ENCODE results near the gene AIMP2. TPM values are rescaled to one million over a fixed set of nuclear protein-coding genes. Genes with fewer than 3 reads are reported as not detected.
"Not testable (repeated sequence)": the region's sequence is repeated elsewhere in the genome, so short reads cannot be mapped to it uniquely, and the experiment has no call there.

The AIMP2 gene
- total RNA-seq (2014; rRNA removed) (62.3 and 68.4 TPM in 2 replicates), Bru-seq, nascent RNA (percentile 82 among the genes with signal in this experiment), BruChase-seq, experiment 1, labeled RNA remaining after a 6-hour chase (percentile 82 among the genes with signal in this experiment), BruChase-seq, experiment 2, labeled RNA remaining after a 2-hour chase (percentile 76 among the genes with signal in this experiment)
- long read RNA-seq, transcript AIMP2-201 (4 exons, 1,225 nt): major isoform, 36 of 70 reads
- long read RNA-seq, partial matches to known transcripts: 4 of 70 reads
- long read RNA-seq, other reads (novel, unspliced or antisense): 28 of 70 reads

DNA sequence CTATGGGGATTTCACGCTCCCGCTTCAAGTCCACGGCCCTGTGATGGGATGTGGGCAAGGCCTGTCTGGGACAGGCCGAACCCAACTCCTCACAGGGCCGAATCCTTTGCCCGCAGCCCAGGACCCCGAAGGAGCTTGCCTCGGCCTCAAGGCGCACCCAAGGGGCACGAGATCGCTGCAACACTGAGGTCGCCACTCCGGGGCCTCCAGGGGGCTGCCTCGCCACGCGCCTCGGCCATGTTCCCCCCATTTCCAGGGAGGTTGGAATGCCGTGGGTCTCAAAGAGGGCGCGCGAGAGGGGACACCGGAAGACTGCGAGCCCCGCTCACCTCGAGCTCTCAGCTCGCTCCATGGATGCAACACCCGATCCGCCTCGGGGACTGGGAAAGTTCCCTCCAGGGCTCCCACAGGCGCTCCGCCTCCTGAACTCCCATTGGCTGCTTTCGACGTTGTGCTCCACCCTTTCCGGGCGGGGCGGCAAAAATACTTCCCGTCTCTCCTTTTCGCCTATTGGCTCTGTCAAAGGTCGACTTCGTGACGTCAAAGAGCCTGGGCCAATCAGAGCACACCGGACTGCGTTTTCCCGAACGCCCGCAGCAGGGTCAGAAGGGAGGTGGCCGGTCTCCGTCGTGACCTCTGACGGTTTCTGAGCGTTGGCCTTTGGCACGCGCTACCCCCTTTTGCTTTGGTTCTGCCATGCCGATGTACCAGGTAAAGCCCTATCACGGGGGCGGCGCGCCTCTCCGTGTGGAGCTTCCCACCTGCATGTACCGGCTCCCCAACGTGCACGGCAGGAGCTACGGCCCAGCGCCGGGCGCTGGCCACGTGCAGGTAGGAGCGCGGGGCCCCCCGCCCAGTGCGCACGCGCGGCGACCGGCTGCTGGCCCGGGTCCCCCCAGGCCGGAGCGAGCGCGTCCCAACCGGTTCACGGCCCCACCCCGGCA lies at the start of gene AIMP2, which contains the start of gene PMS2:
TSS of gene AIMP2 (plus strand) at position 605 of the 944 bp plus-strand sequence. CDS start at position 697, 92 bp downstream.
TSS of gene PMS2 (minus strand) at position 382 of the 944 bp plus-strand sequence. CDS start at position 352, 30 bp downstream.
- DNase-seq (peak; percentile 98), ATAC-seq (peak; percentile 93)
- H2AFZ ChIP-seq (ENCODE audit: low read length): peak within 1 kb of the TSS; percentile 71
- H3K27ac ChIP-seq (ENCODE audit: low read length): peak within 1 kb of the TSS; percentile 78
- peaks cover 4% of the 10 kb centered on the region; the same call in 1 of the 2 replicates for H3K4me1 ChIP-seq (ENCODE audit: insufficient read depth, low read length)
- H3K4me3 ChIP-seq (ENCODE audit: low read length): peak within 1 kb of the TSS; percentile 88
- intact Hi-C loops (cut with micrococcal nuclease): no loop called here
- no peaks in the 10 kb centered on the region for H3K9me3 ChIP-seq (ENCODE audit: low read length)
- H3K27me3 ChIP-seq (ENCODE audit: low read length): no peaks in the 10 kb centered on the region
- H3K36me3 ChIP-seq (ENCODE audit: low read depth, low read length): peaks cover 9% of the 10 kb centered on the region
- H3K9ac ChIP-seq (ENCODE audit: low read length): peak within 1 kb of the TSS; percentile 91
- H4K20me1 ChIP-seq (ENCODE audit: low read length): no peaks in the 10 kb centered on the region
- no peaks in the 10 kb centered on the region for H3K9me2 ChIP-seq (replicated peaks; ENCODE audit: low read length)
- no peaks in the 10 kb centered on the region for H3F3A ChIP-seq (ENCODE audit: low read length, unreplicated experiment)
- POLR2A ChIA-PET (ENCODE audit: unreplicated experiment): interaction anchor here (0.7 kb wide), 2 partner anchors 16 to 18 kb away, joined by 3 to 7 read pairs; no protein-coding TSS in a partner anchor
- BruUV-seq (replicated peaks): TSS peak; percentile 80
- peak within 1 kb of the TSS; percentile 97 for H3K4me2 ChIP-seq (ENCODE audit: low read length)
- H3K79me2 ChIP-seq (ENCODE audit: low read length): peaks cover 53% of the 10 kb centered on the region
- CTCF ChIA-PET: no interaction called here
- TF ChIP-seq EZH2phosphoT487 (IDR thresholded peaks at IDR 0.05; ENCODE audit: borderline replicate concordance, low read length) (no peak), EZH2 (IDR thresholded peaks at IDR 0.05; ENCODE audit: low read length, unreplicated experiment) (no peak), CTCF (conservative IDR thresholded peaks at IDR 0.05; ENCODE audit: low read depth, low read length) (no peak)

DNA sequence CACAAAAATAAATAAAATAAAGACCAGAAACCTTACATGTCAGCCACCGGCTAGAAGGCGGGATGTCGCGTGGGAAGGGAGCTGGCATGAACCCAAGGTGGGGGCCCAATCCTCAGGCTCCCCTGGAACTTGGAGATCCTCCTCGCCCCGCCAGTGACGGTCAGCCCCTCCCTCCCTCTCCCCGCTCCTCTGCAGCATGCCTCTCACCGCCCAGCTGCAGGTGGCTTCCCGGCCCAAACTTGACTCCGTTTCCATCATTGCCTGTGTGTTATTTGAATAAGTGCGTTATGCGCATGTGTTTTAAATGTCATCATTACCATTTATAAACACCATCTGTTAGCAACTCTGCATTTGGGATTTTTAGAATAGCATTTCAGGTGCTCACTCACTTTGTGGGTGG lies 45.9 kb upstream of the AIMP2 start:
- DNase-seq; H3K4me2 ChIP-seq (ENCODE audit: low read length); H3K9me3 ChIP-seq (ENCODE audit: low read length); intact Hi-C loops (cut with micrococcal nuclease); BruUV-seq (replicated peaks); H3K27ac ChIP-seq (ENCODE audit: low read length); POLR2A ChIA-PET (ENCODE audit: unreplicated experiment); CTCF ChIA-PET; H3K36me3 ChIP-seq (ENCODE audit: low read depth, low read length); ATAC-seq; H3K9me2 ChIP-seq (replicated peaks; ENCODE audit: low read length); H3F3A ChIP-seq (ENCODE audit: low read length, unreplicated experiment); H3K4me1 ChIP-seq (ENCODE audit: insufficient read depth, low read length); H3K9ac ChIP-seq (ENCODE audit: low read length); H3K27me3 ChIP-seq (ENCODE audit: low read length); H3K79me2 ChIP-seq (ENCODE audit: low read length); H2AFZ ChIP-seq (ENCODE audit: low read length); H3K4me3 ChIP-seq (ENCODE audit: low read length); H4K20me1 ChIP-seq (ENCODE audit: low read length): not testable (repeated sequence)

- H3K4me3 ChIP-seq (ENCODE audit: low read length); H2AFZ ChIP-seq (ENCODE audit: low read length); H3K79me2 ChIP-seq (ENCODE audit: low read length); ATAC-seq; H3K4me1 ChIP-seq (ENCODE audit: insufficient read depth, low read length); POLR2A ChIA-PET (ENCODE audit: unreplicated experiment); H3K27ac ChIP-seq (ENCODE audit: low read length); H3K4me2 ChIP-seq (ENCODE audit: low read length); BruUV-seq (replicated peaks); intact Hi-C loops (cut with micrococcal nuclease); H3F3A ChIP-seq (ENCODE audit: low read length, unreplicated experiment); H3K9me3 ChIP-seq (ENCODE audit: low read length); CTCF ChIA-PET; H3K27me3 ChIP-seq (ENCODE audit: low read length); H3K9ac ChIP-seq (ENCODE audit: low read length); DNase-seq; H4K20me1 ChIP-seq (ENCODE audit: low read length); H3K9me2 ChIP-seq (replicated peaks; ENCODE audit: low read length); H3K36me3 ChIP-seq (ENCODE audit: low read depth, low read length): not testable (repeated sequence)
These were observed 45.3 kb upstream of the AIMP2 start for GRCh38 chr7:5963810-5964209.

DNA sequence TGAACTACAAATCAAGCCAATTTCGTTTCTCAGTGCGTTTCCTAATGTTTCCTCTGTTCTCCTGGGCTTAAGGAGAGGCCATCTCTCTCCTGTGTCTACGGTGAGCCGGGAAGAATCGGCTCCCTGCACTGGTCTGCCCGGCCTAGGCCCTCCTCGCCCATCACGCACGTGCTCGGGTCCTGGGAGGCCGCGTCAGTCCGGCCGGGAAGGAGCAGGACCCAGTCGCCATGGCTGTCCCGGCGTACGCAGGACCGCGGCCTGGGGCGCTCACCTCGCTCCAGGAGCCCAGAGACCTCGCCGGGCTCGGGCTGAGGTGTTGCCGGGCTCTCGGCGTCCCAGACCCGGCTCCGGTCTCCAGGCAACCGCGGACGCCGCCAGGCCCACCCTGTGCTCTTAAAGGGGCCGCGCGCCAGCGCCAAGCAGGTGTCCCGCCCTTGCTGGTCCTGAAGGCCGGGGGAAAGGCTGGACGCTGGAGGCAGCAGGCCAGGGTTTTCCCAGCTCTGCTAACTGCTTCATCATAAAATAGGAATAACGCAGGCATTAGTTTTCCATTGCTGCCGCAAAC lies 38.6 kb upstream of the AIMP2 start, which contains the start of gene RSPH10B:
TSS of gene RSPH10B (minus strand) at position 343 of the 565 bp plus-strand sequence. CDS start 3,573 bp downstream, outside the sequence.
- POLR2A ChIA-PET (ENCODE audit: unreplicated experiment); intact Hi-C loops (cut with micrococcal nuclease): not testable (repeated sequence)

DNA sequence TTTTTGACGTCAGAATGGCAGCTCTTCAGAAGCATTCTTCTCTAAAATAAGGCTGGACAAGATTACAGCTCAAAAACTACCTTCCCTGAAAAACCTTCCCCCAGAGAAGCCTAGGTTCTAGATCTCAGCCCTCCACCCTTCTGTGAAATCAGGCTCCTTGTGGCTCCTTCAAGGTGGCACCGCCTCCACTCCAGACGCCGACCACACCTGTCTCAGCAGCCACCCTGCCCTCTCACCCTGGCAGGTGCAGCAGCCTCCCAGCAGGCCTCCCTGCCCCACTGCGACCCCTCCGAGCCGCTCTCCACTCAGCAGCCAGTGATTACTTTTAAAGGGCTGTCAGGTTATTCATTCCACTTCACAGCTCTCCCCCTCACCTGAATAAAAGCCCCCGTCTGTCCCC lies 35.5 kb upstream of the AIMP2 start:
- H3K9ac ChIP-seq (ENCODE audit: low read length); intact Hi-C loops (cut with micrococcal nuclease); BruUV-seq (replicated peaks); H3K27me3 ChIP-seq (ENCODE audit: low read length); DNase-seq; H3K79me2 ChIP-seq (ENCODE audit: low read length); ATAC-seq; H3F3A ChIP-seq (ENCODE audit: low read length, unreplicated experiment); H3K27ac ChIP-seq (ENCODE audit: low read length); POLR2A ChIA-PET (ENCODE audit: unreplicated experiment); H3K9me2 ChIP-seq (replicated peaks; ENCODE audit: low read length); H4K20me1 ChIP-seq (ENCODE audit: low read length); H3K9me3 ChIP-seq (ENCODE audit: low read length); H3K4me2 ChIP-seq (ENCODE audit: low read length); H3K4me3 ChIP-seq (ENCODE audit: low read length); H3K4me1 ChIP-seq (ENCODE audit: insufficient read depth, low read length); H2AFZ ChIP-seq (ENCODE audit: low read length); H3K36me3 ChIP-seq (ENCODE audit: low read depth, low read length); CTCF ChIA-PET: not testable (repeated sequence)

More for the DNA sequence above, 38.6 kb upstream of the AIMP2 start, which contains the start of gene RSPH10B:
- H3K9me3 ChIP-seq (ENCODE audit: low read length); DNase-seq; BruUV-seq (replicated peaks); H3K9ac ChIP-seq (ENCODE audit: low read length); H3K4me3 ChIP-seq (ENCODE audit: low read length); H4K20me1 ChIP-seq (ENCODE audit: low read length); H3K27me3 ChIP-seq (ENCODE audit: low read length); H2AFZ ChIP-seq (ENCODE audit: low read length); H3K79me2 ChIP-seq (ENCODE audit: low read length); H3K9me2 ChIP-seq (replicated peaks; ENCODE audit: low read length); H3K4me2 ChIP-seq (ENCODE audit: low read length); H3K27ac ChIP-seq (ENCODE audit: low read length); H3K36me3 ChIP-seq (ENCODE audit: low read depth, low read length); ATAC-seq; CTCF ChIA-PET; H3F3A ChIP-seq (ENCODE audit: low read length, unreplicated experiment); H3K4me1 ChIP-seq (ENCODE audit: insufficient read depth, low read length): not testable (repeated sequence)

Data from PC-3 (cell line).